Measurements from ENCODE around the gene PAM.
"Not testable (repeated sequence)": the region's sequence is repeated elsewhere in the genome, so short reads cannot be mapped to it uniquely, and the experiment has no call there.

The PAM gene

GRCh38 chr5:103059525-103059924 lies 304.4 kb downstream of the PAM start:
- no peaks in the 10 kb centered on the region for H3K9me3 ChIP-seq (ENCODE audit: severe bottlenecking)
- ATAC-seq (ENCODE audit: low read depth), result no peak
- no peak for TF ChIP-seq CTCF (IDR thresholded peaks at IDR 0.05; ENCODE audit: poor library complexity, severe bottlenecking)

GRCh38 chr5:103060424-103060954 lies 305.4 kb downstream of the PAM start:
- Histone ChIP-seq H3K9me3 (ENCODE audit: severe bottlenecking) (no peaks in the 10 kb centered on the region), H3K4me1 (ENCODE audit: insufficient read depth, poor library complexity, severe bottlenecking) (no peaks in the 10 kb centered on the region), H3K27me3 (ENCODE audit: insufficient read depth, poor library complexity, severe bottlenecking) (no peaks in the 10 kb centered on the region), H3K27ac (ENCODE audit: poor library complexity, severe bottlenecking) (no peak overlapping the region), H3K36me3 (ENCODE audit: low read depth) (no peaks in the 10 kb centered on the region), H3K4me3 (ENCODE audit: severe bottlenecking) (no peak overlapping the region)
- TF ChIP-seq CTCF (IDR thresholded peaks at IDR 0.05; ENCODE audit: poor library complexity, severe bottlenecking), result no peak
- ATAC-seq (ENCODE audit: low read depth) (no peak), DNase-seq (ENCODE audit: low spot score) (no peak)

More at GRCh38 chr5:103059525-103059924, 304.4 kb downstream of the PAM start:
- Histone ChIP-seq H3K4me3 (ENCODE audit: severe bottlenecking) (no peak overlapping the region), H3K27ac (ENCODE audit: poor library complexity, severe bottlenecking) (no peak overlapping the region), H3K27me3 (ENCODE audit: insufficient read depth, poor library complexity, severe bottlenecking) (no peaks in the 10 kb centered on the region), H3K4me1 (ENCODE audit: insufficient read depth, poor library complexity, severe bottlenecking) (no peaks in the 10 kb centered on the region), H3K36me3 (ENCODE audit: low read depth) (no peaks in the 10 kb centered on the region)
- no peak for DNase-seq (ENCODE audit: low spot score)

GRCh38 chr5:103066326-103066725 lies 311.2 kb downstream of the PAM start:
- Histone ChIP-seq H3K4me1 (ENCODE audit: insufficient read depth, poor library complexity, severe bottlenecking) (no peaks in the 10 kb centered on the region), H3K27me3 (ENCODE audit: insufficient read depth, poor library complexity, severe bottlenecking) (no peaks in the 10 kb centered on the region), H3K27ac (ENCODE audit: poor library complexity, severe bottlenecking) (no peak overlapping the region), H3K4me3 (ENCODE audit: severe bottlenecking) (no peak overlapping the region), H3K36me3 (ENCODE audit: low read depth) (no peaks in the 10 kb centered on the region), H3K9me3 (ENCODE audit: severe bottlenecking) (no peaks in the 10 kb centered on the region)
- no peak for DNase-seq (ENCODE audit: low spot score)
- TF ChIP-seq CTCF (IDR thresholded peaks at IDR 0.05; ENCODE audit: poor library complexity, severe bottlenecking), result no peak
- no peak for ATAC-seq (ENCODE audit: low read depth)

GRCh38 chr5:103073500-103073899 lies 318.4 kb downstream of the PAM start:
- not testable (repeated sequence) for ATAC-seq (ENCODE audit: low read depth); H3K27me3 ChIP-seq (ENCODE audit: insufficient read depth, poor library complexity, severe bottlenecking); DNase-seq (ENCODE audit: low spot score); H3K4me1 ChIP-seq (ENCODE audit: insufficient read depth, poor library complexity, severe bottlenecking); H3K9me3 ChIP-seq (ENCODE audit: severe bottlenecking); H3K27ac ChIP-seq (ENCODE audit: poor library complexity, severe bottlenecking); H3K4me3 ChIP-seq (ENCODE audit: severe bottlenecking); H3K36me3 ChIP-seq (ENCODE audit: low read depth)

- no peak for TF ChIP-seq CTCF (IDR thresholded peaks at IDR 0.05; ENCODE audit: poor library complexity, severe bottlenecking)
- Histone ChIP-seq H3K27ac (ENCODE audit: poor library complexity, severe bottlenecking) (no peak overlapping the region), H3K27me3 (ENCODE audit: insufficient read depth, poor library complexity, severe bottlenecking) (no peaks in the 10 kb centered on the region), H3K36me3 (ENCODE audit: low read depth) (no peaks in the 10 kb centered on the region), H3K4me1 (ENCODE audit: insufficient read depth, poor library complexity, severe bottlenecking) (no peaks in the 10 kb centered on the region), H3K9me3 (ENCODE audit: severe bottlenecking) (no peaks in the 10 kb centered on the region), H3K4me3 (ENCODE audit: severe bottlenecking) (no peak overlapping the region)
- DNase-seq (ENCODE audit: low spot score) (no peak), ATAC-seq (ENCODE audit: low read depth) (no peak)
These were observed 320.3 kb downstream of the PAM start for GRCh38 chr5:103075442-103075841.
